HG03378 (cell line): ENCODE data around the gene PARP1.

Experiments
- ATAC-seq: cut with Tn5 transposase; IDR thresholded peaks from one replicate; pipeline ENCODE4 v1.9.1; 2021; ENCODE audit warnings: mild to moderate bottlenecking, moderate library complexity; ENCODE audit not compliant: unreplicated experiment

Gene PARP1

DNA sequence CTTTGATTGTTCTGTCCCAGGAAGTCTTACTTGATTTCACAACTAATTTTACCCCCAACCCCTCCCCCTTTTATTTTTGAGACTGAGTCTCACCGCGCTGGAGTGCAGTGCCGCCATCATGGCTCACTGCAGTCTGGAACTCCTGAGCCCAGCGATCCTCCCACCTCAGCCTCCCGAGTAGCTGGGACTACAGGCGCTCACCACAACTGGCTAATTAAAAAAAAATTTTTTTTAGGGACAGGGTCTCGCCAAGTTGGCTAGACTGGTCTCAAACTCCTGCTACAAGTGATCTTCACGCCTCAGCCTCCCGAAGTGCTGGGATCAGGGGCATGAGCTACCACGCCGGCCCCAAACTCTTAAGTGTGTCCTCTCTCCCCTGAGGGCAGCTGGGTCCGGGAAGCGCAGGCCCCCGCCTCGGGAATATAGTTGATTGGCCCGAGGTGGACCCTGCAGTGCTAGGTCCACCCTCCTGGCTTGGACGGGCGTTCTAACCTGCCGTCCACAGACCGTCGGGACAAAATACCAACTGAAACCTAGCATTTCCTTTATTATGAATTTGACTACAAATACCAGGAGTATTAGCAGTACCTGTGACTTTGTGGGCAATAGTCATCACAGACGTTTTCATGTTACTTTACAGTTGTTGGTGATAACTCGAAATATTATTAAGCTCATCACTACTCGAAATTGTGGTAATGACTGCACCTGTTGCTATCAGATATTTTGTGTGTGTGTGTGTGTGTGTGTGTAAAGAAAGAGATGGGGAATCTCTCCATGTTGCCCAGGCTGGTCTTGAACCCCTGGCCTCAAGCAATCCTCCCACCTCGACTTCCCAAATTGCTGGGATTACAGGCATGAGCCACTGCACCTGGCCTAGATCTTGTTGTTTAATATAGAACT is 642 bp upstream of the PARP1 start:
- ATAC-seq, result no peak

DNA sequence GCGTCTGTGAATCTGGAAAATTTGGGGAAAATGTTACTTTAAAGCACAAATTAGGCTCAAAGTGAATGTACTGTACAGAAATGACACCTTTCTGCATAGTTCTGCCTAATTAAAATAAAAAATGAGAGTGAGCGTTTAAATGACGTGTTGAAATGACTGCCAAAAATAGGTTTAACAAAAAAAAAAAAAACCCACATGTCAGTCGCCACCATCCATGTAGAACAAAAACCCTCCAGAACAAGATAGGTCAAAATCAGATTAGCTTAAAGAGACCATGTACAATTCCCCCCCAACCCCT is 745 bp downstream of the PARP1 start:
- no peak for ATAC-seq

DNA sequence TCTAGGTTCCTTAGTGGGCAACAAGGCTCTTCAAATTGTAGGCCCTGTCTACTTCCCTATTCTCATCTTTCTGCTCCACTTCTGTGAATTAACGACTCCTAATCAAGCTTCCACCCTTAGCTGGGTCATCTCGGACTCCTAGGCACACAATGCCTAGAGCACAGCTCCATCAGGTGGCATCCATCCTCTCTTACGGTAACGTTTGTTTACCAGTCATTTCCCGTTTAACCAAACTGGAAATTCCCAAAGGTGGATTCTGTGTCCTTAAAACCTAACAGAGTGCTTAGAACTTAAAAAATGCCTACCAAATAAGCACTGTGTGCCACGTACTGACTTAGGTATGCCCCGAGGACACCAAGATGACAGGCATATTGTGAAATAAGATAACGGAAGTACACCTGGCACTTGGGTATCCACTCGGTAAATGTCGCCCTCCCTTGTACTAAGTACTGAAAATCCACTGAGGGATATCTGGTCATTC is 1.5 kb downstream of the PARP1 start:
- ATAC-seq, result no peak

DNA sequence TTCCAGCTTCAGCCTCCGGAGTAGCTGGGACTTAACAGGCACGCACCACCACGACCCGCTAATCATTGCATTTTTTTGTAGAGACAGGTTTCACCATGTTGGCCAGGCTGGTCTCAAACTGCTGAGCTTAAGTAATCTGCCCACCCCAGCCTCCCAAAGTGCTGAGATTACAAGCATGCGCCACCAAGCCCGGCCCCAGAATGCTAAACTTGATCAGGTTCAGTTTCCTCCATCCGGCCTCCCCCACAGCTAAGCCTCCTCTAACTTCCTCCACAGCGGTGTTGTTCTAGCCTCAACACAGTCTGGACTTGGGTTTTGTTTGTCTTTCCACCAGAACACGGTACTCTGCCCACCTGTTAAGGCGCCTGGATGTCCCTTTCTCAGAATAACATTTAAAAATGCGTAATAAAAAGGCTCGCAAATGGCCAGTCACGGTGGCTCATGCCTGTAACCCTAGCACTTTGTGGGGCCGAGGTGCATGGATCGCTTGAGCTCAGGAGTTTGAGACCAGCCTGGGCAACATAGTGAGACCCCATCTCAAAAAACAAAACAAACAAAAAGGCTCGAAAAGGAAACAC is 2.4 kb downstream of the PARP1 start:
- no peak for ATAC-seq

DNA sequence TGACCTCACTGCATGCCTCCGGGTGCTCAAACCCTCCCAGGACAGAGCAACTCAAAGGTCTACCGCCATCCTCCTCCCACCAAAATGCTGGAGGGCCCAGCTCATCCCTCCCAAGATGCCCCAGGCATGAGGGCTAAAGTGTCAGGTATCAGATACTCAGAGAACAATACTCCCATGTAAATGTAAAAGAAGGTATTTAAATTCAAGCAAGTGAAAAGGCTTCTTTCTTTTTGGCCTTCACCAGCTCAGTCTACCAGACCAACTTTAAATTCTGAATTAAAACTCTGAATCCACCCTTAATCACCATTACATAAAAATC is 3.0 kb downstream of the PARP1 start:
- no peak for ATAC-seq

DNA sequence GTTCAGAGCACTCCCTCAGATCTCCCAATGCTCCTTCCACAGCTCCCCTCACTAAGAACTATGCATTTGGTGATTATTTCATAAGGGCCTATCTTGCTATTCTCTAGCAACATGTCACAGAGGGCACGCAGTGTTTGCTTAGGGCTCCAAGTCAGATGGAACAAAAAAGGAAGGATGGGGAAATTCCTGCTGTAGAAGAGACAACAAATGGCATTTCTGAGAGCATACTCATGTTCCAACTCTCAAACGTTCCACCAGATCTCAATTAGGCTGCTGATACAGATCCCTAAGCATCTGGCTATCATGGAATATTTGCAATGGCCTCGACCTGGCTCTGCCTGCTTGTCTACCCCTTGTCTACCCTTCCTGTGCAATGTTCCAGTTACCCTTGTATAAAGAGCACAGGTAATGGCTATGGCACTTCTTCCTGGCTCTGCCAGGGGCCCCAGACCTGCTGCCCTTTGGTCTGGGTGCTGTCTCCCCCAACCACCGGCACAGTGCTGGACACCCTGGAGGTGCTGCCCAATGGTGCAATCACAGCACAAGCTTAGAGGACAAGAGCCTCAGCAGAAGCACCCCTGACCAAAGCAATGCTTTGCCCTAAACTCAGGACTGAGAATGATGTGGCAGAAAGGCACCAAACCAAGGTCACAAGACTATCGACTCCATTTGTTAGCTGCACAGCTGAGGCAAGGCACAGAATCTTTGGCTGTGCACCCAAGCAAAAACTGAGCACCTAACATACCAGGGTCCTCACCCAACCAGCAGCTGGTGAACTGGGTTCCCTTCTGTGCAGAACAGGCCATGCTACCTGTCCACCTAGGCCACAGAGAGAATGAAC is 3.6 kb downstream of the PARP1 start:
- no peak for ATAC-seq

DNA sequence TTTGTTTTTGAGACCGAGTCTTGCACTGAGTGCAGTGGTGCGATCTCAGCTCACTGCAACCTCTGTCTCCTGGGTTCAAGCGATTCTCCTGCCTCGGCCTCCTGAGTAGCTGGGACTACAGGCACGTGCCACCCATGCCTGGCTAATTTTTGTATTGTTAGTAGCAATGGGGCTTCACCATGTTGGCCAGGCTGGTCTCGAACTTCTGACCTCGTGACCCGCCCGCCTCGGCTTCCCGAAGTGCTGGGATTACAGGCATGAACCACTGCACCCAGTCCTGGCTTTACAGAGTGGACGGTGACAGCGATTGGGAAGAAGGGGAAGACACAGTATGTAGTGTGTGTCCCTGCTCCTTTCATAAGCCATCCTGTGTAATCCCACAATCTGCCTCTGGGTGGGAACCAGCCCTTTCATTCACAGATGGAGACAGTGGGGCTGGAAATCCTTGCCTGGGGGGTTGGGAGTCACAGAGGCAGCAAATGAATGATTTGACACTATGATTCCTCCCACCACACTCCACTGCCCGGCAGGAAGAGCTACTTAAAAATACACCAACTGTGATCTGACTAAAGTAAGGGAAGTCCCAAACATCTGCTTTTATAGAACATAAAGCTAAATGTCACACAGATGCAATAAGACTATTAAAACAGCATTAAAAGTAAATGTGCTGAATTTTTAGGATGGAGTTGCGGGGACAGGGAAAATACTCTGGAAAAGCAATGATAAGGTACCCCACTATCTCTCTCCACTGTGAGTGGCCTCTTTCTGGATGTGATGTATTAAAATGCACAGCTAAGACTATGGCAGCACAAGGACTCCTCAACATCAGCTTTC is 4.5 kb downstream of the PARP1 start:
- no peak for ATAC-seq

DNA sequence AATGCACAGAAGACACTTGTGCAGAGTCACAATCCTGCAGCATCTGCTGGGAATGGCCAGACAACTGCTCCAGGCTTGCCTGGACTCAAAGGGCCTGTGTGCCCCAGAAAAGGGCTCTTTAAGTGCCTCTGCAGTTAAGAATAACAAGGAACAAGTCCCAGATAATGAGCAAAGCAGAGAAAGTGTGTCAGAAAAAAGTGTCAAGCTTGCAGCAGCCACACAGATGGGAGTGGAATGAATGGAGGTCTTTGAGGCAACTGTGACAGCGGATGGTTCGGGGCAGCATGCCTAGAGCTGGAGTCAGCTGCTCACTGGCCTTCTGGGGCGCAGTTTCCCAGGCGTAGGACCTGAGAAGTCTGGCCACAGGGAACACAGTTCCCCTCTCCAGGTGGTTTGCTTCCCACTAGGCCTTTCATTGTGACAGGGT is 5.1 kb downstream of the PARP1 start:
- no peak for ATAC-seq

DNA sequence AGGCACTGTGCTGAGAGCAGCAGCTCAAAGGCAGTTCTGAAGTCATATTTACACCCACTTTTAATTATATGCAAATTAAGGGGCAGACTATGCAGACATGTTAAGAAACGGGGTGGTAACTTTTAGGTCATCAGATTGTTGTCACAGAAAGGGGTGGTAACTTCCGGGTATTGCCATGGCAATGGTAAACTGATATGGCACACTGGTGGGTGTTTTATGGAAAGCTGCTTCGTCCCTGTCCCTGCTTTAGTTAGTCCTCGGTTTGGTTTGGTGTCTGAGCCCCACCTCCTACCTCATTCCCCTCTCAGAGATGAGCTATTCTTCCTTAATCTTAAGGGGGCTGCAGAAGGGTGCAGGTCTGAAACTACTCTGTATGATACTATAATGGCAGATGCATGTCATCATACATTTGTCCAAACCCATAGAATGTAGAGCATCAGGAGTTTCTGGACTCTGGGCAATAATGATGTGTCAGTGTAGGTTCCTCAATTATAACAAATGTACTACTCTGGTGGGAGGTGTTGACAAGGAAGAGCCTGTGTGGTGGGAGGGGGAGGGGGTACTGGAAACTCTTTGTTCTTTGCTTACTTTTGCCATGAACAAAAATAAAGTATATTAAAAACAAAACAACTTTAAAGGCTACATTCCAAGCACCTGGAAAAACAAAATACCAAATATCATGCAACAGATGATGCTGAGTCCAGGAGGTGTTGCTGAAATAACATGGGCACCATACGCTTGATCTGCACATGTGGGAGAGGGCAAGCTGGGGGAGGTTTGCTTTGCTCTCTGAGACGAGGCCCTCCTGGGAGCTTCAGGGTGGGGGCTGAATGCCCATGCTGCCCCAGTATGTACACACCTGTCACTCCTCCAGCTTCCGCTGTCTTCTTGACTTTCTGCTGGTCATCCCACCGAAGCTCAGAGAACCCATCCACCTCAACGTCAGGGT is 6.3 kb downstream of the PARP1 start:
- ATAC-seq, result no peak

DNA sequence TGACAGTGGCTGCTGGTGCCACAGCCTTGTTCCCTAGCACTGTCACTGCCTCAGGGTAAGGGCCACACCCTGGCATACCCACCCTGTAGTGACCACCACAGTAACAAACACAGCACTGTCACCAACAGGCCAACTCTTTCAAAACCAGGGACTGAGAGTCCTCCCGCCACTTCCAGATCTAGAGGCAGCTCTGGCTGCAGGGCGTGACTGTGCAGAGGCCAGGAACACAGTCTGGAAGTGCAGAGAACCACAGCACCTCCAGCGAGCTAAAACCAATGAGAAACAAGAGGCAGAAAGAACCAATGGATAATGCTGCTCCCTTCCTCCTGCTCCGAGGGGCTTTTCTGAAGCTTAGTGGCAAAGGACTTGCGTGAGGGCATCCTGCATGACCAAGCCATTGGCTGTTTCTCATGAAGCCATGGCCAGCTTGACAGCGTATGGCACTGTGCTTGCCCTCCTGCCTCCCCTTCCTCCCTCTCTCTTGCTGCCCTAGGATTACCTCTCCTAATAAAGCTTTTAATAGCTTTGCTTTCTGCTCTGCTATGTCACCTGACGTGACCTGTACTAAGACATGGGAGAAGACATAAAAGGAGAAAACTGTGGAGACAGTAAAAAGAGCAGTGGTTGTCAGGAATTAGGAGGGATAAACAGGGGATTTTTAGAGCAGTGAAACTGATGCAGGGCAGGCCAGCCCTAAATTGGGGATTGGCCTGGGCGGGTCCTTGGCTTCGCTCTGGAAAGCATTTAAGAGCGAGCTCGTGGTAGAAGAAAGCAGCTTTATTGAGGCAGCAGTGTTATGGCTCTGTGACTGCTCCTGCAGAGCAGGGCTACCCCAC is 7.2 kb downstream of the PARP1 start:
- no peak for ATAC-seq

DNA sequence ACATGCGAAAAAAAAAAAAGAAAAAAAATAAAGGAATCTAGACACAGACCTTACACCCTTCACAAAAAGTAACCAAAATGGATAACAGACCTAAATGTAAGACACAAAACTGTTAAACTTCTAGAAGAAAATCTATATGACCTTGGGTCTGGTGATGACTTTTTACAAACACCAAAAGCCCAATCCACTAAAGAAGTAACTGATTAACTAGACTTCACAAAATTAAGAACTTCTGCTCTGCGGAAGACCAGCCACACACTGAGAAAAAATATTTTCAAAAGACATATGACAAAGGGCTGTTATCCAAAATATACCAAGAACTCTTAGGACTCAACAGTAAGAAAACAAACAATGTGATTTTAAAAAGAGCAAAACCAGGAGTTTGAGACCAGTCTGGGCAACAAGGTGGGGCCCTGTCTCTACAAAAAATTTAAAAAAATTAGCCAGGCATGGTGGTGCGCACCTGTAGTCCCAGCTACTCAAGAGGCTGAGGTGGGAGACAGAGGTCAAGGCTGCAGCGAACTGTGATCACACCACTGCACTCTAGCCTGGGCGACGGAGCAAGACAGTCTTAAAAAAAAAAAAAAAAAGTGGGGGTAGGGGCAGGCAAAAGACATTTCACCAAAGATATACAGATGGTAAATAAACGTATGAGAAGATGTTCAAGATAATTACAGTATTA is 9.8 kb downstream of the PARP1 start:
- no peak for ATAC-seq

DNA sequence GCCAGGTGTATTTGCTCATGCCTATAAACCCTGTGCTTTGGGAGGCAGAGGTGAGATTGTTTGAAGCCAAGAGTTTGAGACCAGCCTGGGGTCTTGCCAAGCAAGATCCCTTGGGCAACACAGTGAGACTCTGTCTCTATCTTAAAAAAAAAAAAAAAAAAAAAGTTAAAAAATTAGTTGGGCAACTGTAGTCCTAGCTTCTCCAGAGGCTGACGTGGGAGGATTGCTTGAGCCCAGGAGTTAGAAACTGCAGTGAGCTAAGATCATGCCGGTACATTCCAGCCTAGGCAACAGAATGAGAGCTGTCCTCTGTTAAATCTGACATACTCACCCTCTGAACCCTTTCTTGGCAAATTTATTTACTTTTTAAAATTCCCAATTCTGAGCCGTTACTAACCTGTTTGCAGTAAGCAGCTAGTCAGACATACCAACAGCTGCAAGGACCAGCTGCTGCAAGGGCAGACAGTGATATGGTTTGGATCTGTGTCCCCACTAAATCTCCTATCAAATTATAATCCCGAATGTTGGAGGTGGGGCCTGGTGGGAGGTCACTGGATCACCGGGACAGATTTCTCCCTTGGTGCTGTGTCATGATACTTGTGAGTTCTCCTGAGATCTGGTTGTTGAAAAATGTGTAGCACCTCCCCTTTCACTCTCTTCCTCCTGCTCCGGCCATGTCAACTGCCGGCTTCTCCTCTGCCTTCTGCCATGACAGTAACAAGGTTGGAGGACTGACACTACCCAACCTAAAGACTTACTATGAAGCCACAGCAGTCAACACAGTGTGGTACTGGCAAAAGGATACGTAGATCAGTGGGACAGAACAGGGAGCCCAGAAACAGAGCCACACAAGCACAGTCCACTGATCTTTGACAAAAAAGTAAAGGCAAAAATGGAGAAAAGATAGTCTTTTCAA is 10.6 kb downstream of the PARP1 start:
- no peak for ATAC-seq

DNA sequence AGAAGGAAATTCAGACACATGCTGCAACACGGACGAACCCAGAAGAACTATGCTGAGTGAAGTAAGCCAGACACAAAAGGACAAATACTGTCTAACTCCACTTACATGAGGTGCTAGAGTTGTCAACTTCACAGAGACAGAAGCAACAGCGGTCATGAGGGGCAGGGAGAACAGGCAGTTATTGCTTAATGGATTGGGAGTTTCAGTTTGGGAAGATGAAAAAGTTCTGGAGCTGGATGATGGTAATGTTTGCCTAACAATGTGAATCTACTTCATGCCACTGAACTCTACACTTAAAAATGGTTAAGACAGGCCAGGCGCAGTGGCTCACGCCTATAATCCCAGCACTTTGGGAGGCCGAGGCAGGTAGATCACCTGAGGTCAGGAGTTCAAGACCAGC is 12.1 kb downstream of the PARP1 start:
- ATAC-seq, result no peak

DNA sequence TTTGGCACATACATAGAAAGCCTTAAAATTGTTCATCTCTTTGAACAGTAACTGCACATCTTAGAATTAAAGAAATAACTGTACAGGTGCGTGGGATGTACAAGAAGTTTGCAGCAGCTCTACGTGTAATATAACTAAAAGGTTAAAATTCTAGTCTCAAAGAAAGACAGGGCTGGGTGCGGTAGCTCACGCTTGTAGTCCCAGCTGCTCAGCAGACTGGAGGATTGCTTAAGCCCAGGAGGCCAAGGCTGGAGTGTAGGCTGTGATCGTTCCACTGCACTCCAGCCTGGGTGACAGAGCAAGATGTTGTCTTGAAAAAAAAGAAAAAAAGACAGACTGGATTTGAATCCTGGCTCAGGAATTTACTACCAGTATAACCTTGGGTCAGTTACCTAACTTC is 13.4 kb downstream of the PARP1 start:
- ATAC-seq, result no peak

DNA sequence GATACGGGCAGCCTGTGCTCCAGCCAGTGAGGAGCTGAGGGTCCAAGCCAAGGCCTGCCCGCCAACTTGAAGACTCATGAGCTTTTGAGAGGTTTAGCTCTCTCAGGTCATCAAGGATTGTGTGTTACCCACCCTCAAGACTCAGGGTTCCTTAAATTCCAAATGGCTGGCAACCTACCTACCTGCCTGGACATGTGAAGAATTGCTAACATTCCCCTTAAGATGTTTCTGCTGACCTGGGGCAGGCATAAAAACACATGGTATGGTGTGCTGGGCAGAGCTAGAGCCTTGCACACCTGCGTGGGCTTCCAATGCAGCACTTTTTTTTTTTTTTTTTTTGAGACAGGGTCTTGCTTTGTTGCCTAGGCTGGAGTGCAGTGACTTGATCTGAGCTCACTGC is 17.2 kb downstream of the PARP1 start:
- no peak for ATAC-seq

DNA sequence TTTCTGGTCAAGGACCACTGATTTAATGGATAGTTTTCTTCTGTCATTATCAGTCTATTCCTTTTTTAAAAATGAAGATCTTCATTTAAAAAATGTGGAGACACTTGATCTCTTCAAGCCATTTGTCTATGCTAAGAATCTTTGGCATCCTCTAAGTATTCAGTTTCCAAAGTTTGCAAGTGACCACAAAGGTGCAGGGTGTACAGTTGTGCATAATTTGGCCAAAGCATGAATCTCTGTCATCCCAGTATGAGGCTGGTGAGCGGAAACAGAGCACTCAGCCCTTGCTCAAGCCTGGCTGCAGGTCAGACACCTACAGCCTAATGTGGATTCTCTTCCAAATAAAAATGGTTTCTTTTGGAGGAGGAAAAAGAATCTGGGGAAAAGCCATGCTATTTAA is 19.8 kb downstream of the PARP1 start:
- ATAC-seq, result no peak

DNA sequence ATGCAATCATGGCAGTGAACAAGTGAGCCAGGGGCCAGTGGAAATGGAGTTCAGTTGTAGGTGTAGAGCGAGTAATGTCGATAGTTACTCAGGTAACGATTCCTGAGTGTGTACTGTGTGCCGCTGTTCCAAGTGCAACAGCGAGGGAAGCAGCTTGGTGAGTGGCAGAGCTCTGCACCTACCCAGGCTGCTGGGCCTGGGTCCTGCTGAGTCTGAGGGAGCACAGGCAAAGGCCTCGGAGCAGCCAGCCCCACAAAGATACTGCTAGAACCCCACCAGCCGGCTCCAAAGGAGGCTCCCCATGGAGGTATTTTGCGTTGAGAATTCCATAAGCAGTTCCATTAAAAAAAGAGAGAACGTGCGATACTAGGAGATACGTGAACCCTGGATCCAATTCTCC is 23.2 kb downstream of the PARP1 start:
- no peak for ATAC-seq
